Lower leg skin (tissue), 3 donors: Measurements from ENCODE around the gene CTNNBL1.

Experiments
- CTCF ChIP-seq, 3 donors: fragments of 450-650 bp; IDR thresholded peaks; one replicate each; pipeline ENCODE4 v1.5.1; 2016; ENCODE audit warnings: antibody characterized with exemption in 3 of 3, mild to moderate bottlenecking in 3 of 3, moderate library complexity in 2 of 3
- POLR2A ChIP-seq, 2 donors: fragments of 450-650 bp; IDR thresholded peaks; one replicate each; pipeline ENCODE4 v1.6.1; 2016 to 2017; ENCODE audit warnings: antibody characterized with exemption in 2 of 2, mild to moderate bottlenecking in 1 of 2, moderate library complexity in 1 of 2

- TF ChIP-seq POLR2A (IDR thresholded peaks at IDR 0.05) (no peak), CTCF (IDR thresholded peaks at IDR 0.05) (no peak)
Observed at GRCh38 chr20:37885593-37886503, 192.0 kb downstream of the CTNNBL1 start.
